GM21528 (cell line): ENCODE measurements around the gene RAB23.
A peak's percentile ranks its signal among the peaks of the same experiment; 100 is the strongest.

Experiments
- ATAC-seq: cut with Tn5 transposase; IDR thresholded peaks from one replicate; pipeline ENCODE4 v1.9.1; 2021; ENCODE audit warnings: mild to moderate bottlenecking, moderate library complexity; ENCODE audit not compliant: unreplicated experiment, low FRiP score

RAB23 gene

DNA sequence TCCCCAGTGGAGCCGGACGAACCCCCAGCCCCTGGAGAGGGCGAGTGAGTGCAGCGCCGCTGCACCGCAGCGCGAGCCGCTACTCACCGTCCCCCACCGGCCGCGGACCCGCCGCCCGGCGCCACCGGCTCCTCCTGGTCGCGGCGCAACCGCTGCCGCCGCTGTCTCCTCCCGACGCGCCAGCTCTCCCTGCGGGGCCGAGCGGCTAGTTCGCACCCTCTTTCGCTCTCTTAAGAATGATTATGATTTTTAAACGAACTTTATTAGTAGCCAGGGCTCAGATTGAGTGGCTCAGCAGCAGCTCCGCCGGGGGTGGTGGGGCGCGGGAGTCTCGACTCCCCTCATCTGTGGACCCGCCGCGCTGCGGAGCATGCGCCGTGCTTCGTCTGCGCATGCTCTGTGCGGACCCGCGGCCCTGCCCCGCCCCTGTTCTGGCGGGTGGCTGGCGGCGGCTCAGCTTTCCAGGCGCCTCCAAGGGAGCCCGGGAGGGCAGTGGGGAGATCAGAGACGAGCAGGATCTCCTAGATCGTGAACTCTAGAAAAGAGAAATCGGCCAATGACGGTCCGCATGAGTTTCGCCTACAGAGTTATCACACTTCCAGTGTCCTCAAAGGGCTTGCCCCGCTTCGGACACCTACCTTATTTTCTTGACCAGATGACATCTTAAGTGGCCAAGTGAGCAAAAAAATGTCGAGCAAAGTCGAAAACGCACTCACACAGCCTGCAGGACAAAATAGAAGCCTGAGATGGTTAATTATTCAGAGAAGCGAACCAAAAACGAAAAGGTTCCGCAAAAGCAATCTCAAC is at the start of gene RAB23:
TSS of gene RAB23 (minus strand) at position 372 of the 807 bp plus-strand sequence. CDS start 11,927 bp downstream, outside the sequence.
- ATAC-seq: peak; percentile 80

DNA sequence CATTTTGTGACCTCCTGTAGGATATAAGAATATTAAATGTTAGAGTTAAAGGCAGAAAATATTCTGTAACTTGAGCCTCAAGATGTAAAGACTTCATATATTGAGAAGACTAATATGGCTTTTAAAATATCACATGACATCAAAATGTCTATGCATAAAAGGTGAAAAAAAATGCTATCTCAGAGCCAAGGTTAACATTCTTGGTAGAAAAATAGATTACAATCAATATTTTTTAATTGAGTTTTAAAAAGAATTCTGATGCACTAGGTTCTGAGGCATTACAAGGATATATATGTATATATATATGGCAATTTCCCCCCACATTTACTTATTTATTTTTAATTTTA is 46.2 kb upstream of the RAB23 start:
- ATAC-seq: no peak

DNA sequence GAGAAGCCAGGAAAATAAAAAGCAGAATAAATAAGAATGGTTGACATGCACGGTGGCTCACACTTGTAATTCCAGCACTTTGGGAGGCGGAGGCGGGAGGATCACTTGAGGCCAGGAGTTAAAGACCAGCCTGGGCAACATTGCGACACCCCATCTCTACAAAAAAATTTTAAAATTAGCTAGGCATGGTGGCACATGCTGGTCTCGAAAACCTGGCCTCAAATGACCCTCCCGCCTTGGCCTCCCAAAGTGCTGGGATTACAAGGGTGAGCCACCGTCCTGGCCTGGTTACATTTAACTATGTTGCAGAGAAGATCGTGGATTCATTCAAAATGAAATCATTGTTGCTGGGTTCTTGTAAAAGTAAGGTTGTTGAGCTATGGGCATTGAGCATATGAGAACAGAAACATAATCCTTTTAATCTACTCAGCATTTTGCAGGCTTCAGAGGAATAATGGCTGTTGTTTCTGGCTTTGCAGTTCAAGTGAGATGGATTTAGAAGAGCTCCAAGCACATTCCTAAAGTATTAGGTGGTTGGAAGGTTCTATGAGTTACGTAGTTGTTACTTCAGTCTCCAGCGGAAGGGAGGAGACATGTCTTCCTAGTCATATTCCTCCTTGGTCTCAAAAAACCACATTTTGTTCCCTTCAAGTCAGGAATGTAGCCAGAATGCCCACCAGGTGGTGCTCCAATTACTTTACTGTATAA is 45.6 kb upstream of the RAB23 start:
- no peak for ATAC-seq

DNA sequence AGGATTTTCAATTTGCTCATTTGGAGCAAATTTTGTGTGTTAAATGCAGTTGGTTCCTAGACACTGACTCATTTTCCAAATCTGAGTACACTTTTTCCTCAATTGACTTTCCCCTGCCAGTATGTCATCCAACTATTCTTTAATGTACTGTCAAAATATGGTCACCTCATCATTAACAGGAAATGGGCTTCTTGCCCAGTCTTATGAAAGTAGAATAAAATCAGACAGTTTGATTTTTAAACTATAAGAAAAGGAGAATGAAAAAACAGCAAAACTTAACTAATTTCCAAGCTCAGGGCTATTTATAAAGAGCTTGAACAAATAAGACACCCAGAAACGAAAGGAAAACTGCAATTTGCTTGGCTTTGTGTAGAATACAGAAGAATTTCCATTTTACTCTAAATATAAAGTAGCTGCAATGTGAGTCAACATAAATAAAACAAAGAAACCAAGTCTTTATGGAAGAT is 43.7 kb upstream of the RAB23 start:
- no peak for ATAC-seq

DNA sequence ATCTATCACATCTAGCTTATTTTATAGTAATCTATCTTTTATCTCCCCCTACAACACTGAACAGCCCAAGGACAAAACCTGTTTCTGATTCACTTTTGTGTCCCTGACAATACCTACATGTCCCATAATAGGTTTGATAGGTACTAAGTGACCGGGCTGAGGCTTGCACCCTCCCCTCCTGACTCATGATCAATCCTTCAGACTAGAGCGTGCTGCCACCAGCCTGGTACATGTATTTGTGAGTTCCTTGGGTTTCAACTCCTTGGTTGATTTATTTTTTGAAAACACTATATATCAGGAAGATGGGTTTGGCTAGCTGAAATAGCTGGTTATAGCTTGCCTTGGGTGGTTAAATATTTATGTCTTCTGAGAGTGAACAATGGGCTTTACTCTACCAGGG is 41.6 kb upstream of the RAB23 start:
- no peak for ATAC-seq

DNA sequence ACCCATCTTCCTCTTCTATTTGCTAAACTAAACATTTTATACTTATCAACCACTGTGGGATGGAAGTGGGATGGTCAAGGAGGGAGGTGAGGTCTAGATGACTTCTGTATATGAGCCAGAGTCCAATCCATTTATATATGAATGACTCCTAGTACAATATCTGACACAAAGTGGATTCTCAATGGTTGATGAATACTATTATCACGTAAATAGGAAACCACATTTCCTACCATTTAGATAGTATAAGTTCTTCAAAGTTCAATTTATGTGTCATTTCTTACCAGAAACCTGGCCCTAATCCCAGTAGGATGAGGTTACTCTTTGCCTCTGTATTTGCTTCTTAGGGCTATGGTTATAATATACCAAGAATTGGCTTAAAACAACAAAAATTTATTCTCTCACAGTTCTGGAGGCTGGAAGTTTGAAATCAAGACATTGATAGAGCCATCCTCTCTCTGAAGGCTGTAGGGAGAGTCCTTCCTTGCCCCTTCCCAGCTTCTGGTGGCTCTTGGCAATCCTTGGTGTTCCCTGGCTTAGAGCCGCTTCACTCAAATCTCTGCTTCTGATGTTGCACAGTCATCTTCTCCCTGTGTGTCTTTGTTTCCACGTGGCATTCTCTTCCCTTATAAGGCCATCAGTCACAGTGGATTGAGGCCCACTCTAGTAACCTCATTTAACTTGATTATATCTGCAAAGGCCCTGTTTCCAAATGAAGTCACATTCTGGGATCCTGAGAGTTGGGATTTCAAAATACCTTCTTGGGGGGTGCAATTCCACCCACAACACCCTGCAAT is 41.0 kb upstream of the RAB23 start:
- no peak for ATAC-seq

DNA sequence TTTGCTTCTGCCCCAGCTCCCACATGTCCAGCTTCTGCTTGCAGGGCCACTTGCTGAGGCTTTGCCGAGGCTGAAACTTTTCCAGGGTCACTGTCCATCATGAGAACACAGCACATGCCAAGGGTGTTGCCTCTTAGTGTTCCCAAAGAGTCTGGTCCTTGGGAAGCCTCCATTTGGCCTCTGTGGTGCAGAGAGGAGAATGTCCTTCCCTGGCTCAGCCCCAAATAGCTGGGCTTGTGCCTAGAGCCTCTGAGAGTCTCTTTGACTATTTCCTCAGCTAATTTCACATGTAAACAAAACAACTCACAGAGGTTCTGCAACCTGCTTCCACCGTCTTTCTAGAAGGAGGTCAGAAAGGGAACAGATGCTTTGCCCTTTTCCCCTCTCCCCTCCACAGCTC is 40.4 kb upstream of the RAB23 start:
- no peak for ATAC-seq

DNA sequence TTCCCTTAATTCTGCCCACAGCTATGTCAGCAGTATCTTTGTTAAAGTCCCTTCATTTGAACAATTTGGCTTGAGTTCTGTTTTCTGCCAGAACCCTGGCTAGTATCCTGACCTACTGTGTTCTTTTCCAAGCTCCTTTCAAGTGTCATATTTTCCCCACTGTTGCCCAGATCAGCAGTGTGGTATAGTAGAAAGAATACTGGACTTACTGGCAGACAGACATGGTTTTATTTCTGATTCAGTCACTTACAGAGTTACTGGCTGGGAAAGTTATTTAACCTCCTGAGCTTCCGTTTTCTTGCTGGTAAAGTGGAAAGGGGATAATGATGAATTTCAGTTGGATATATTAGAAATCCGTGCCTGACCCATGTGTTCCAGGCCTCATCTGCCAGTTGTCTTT is 39.8 kb upstream of the RAB23 start:
- ATAC-seq: no peak

DNA sequence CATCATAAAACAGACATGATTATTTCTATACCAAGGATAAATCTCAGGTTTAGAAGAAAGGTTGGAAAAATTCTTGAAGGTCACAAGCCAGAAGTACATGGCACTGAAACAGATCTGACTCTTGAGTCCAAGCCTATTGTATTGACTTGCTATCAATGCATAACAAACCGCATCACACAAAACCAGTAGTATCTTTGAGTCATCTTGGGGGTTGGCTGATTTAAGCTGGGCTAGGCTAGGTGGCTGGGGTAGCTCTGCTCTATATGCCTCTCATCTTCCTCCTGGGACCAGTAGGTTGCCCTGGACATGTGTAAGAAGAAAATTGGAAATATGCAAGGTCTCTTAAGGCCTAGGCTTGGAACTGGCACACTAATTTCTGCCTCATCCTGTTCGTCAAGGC is 37.0 kb upstream of the RAB23 start:
- ATAC-seq: no peak

DNA sequence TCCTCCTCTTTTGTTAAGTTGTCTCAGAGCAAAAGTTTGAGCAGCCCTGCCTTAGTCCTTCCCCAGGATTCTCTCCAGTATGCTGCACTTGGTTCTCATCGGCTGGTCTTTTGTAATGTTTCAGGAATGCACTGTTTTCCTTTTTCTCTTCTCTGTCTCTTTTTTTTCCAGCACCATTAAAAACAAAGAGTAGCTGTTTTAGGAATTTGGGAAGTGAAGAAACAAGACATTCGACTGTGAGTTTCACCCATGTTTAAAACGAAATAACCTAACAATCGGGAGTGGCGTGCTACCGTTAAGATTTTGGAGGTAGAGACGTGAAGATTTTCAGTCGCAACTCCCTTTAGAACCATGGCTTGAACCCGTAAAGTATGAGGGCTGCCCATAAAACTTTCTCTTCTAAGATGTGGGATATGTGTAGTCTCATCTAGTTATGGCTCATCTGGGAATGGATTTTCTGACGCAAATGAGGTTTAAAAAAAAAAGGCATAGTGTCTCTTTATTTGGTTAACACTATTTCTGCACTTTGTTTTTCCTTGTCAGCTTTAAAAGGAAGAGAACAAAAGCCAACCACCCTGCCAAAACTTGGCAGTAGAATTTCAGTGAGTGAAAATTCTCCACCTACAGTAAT is 35.9 kb upstream of the RAB23 start:
- ATAC-seq: no peak

DNA sequence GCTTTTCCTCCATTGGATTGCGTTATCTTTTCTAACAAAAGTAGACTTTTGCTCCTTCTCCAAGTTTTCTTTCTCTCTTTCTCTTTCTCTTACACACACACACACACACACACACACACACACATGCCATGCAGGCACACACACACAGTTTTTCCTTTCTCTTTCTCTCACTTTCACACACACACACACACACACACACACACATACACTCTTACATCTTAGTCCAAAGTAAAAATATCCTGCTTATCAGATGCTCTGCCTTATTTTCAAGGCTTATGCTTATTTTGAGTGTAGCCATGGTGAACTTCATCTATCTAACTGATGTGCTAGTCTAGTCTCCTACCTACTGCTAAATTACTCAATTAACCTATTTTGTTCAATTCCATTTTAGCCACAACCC is 34.4 kb upstream of the RAB23 start:
- no peak for ATAC-seq

DNA sequence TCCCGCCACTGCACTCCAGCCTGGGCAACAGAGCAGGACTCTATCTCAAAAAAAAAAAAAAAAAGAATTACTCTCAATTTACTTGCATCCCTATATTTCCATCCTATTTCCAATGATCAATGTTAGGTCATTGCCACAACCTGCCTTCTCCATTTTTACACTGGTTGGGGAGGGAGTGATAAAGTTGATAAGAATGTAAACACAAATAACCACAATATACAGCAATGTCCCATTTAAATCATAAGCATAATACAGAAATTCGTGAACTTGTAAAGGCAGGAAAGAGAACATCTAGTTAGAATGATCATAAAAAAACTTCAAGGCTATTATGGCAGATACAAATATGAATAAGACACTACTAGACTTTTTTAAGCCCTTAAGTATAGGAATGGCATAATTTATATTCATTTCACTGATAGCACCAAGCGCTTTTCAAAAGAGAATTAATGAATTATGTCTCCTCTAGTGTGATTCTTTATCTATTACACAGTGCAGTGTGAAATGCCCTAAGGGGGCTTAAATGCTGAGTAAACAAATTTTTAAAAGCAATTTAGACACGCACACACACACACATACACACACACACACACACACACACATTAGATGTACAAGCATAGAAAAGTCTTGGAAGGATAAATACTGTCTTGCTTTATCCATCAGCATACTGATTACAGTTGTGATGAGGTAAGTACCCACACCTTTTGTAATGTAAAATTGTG is 33.5 kb upstream of the RAB23 start:
- no peak for ATAC-seq

DNA sequence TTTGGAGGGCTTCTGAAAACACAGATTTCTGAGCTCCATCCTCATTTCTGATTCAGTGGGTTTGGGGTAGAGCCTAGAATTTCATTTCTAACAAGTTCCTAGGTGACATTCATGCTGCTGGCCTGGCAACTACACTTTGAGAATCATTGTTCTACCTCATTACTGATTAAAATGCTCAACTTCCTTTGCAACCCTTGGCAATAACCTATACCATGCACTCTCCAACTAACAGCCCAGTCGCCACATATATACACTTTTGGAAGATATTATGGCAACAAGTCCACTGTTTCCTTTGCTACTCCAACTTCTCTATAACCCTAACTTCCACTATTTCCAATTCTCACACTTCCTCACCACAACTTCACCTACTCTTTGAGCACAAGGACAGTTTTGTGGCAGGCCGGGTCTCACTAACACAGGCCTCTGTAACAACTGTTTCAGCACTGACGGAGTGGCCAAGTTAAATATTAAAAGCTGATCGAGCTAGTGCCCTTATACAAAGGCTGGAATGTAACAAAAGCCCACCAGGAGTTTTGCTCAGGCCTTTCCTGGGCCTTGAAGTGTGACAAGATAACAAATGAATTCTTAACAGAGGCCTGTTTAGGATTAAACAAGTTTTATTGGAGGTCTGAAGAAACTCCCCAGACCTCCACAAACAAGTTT is 32.1 kb upstream of the RAB23 start:
- no peak for ATAC-seq

DNA sequence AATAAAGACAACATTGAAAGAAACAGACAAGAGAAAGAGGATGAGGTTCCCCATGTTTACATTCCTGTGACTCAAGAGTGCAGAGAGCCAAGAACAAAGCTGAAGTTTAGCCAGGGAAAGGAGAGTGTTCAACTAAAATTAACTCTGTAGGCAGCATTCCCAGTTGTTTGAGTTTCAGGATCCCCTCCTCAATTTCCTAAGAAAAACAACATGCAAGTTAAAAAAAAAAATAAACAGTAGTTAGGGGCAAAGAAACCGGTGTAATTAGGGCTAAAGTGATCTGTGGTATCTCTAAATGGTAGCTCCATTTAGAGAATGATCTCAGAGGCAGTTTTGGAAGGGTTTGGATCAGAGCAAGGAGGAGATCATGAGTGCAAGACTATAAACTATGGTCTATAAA is 30.9 kb upstream of the RAB23 start:
- no peak for ATAC-seq

DNA sequence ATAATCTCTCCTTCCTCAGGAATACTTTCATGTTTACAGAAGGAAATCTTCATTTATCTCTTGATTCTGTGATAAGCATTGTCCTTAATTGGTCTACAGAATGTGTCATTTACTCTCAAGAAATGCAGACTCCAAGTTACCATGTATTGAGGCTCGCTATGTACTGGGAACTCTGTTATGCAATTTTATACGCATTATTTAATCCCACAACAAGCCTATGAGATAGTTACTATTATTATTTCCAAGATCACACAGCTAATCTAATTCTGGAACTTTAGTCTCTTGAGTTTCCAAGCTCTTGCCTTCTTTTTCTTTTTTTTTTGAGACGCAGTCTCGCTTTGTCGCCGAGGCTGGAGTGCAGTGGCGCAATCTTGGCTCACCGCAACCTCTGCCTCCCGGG is 30.0 kb upstream of the RAB23 start:
- no peak for ATAC-seq

DNA sequence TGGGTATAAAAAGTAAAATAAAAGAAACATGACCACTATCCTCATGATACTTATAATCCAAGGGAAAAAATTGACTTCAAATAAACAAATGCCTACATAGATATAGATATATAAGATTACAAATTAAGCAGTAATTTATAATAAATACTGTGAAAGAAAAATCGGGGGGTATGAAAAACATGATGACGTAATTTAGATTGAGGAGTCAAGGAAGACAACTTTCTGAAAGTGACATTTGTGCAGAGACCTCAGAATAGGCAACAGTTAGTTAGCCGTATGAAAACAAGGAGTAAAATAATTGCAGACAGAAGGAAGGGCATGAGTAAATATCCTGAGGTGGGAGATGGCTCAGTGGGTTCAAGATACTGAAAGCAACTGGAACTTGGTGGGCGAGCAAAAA is 28.2 kb upstream of the RAB23 start:
- no peak for ATAC-seq

DNA sequence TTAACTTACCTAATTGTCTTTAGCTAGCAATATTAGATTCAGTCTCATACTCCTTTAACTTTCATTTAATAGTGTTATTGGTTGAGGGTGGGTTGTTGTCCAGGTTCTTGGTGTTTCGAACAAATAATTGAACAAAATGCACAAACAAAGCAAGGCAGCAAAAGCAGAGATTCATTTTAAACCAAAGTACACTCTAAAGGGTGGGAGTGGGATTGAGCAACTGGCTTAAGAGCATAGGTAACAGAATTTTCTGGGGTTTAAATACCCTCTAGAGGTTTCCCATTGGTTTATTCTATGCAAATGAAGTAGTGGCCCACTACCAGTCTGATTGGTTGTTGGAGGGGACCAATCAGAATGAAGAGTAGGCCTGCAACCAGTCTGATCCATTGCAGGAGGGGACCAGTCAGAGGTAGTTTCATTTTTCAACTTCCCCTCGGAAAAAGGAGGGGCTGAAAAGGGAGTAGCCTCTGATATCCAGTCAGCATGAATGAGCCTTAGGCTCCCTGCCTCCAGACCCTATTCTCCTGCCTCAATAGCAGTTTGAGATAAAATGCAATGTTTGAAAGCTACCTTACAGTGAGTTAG is 26.3 kb upstream of the RAB23 start:
- ATAC-seq: no peak

DNA sequence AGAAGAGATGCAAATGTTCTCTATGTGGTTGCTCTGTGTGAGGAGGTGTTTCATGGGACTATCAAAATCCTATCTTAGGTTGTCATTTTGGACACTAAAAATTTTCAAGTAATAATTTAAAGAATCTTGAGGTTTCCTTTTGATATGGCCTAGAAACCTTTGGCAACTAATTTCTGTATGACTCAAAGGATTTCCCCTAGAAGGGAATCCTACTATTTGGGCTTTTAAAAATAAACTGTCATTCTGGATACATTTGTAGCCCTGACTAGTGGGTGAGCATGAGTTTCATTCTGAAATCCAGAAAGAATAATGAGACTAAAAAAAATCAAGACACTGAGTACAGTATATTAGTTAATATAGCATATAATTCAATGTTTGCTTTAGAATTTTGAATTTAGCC is 25.5 kb upstream of the RAB23 start:
- no peak for ATAC-seq

DNA sequence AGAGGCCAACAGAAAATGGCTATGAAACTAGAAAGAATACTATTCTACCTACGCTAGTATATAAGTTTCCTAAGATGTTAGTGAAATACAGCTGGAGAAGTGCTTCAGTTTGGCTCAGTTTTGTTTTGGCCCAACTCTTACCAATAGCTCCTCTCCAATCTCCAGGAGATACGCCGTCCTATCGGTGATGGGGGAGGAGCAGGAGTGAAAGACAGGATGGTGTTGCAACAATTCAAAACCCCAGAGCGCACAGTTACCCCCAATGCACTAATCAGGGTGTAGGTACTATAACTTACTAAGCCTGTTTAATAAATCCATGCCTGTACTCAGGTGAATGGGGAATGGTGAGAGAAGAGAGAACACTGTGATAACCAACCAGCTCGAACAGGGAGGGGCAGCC is 24.2 kb upstream of the RAB23 start:
- no peak for ATAC-seq
